ENCODE measurements around the gene TXNDC8. TPM values are rescaled to one million over a fixed set of nuclear protein-coding genes. Genes with fewer than 3 reads are reported as not detected.

Gene TXNDC8
- total and polyA plus RNA-seq, 12 donors, result not detected

GRCh38 chr9:110298043-110298605, 39.5 kb downstream of the TXNDC8 start:
- peaks cover 0 to 5% (median 0%) of the 10 kb centered on the region in 9 donors for H3K4me1 ChIP-seq
- no peaks in the 10 kb centered on the region for H3K36me3 ChIP-seq
- 45 to 47% methylated on average over 2 of the region's 2 CpGs for WGBS, 2 donors
- TF ChIP-seq CTCF (IDR thresholded peaks at IDR 0.05), result no peak
- peaks cover 0 to 7% (median 0%) of the 10 kb centered on the region in 7 donors for H3K27me3 ChIP-seq
- intact Hi-C loops (cut with DNase I), result no loop called here
- ATAC-seq, result no peak
- H3K27ac ChIP-seq, result no peak overlapping the region
- no peaks in the 10 kb centered on the region for H3K9me3 ChIP-seq
- DNase-seq, result no peak
- no peak overlapping the region for H3K4me3 ChIP-seq

GRCh38 chr9:110293248-110293647, 44.4 kb downstream of the TXNDC8 start:
- Histone ChIP-seq H3K4me3 (no peak overlapping the region), H3K27ac (no peak overlapping the region), H3K36me3 (no peaks in the 10 kb centered on the region), H3K9me3 (no peaks in the 10 kb centered on the region), H3K4me1 (no peaks in the 10 kb centered on the region), H3K27me3 (peaks cover 0 to 5% (median 0%) of the 10 kb centered on the region in 7 donors)
- DNase-seq, result no peak
- ATAC-seq, result no peak
- 84 to 96% methylated on average over 1 of the region's 1 CpG for WGBS, 2 donors
- TF ChIP-seq CTCF (IDR thresholded peaks at IDR 0.05), result no peak
- intact Hi-C loops (cut with DNase I), result no loop called here

GRCh38 chr9:110291921-110292557, 45.6 kb downstream of the TXNDC8 start:
- Histone ChIP-seq H3K9me3 (no peaks in the 10 kb centered on the region), H3K27ac (no peak overlapping the region), H3K4me3 (no peak overlapping the region), H3K4me1 (no peaks in the 10 kb centered on the region), H3K36me3 (no peaks in the 10 kb centered on the region), H3K27me3 (peaks cover 0 to 5% (median 0%) of the 10 kb centered on the region in 7 donors)
- intact Hi-C loops (cut with DNase I), result no loop called here
- WGBS, 2 donors, result 85% methylated on average over 28 of the region's 28 CpGs
- no peak for TF ChIP-seq CTCF (IDR thresholded peaks at IDR 0.05)
- no peak for DNase-seq
- ATAC-seq, result no peak

- Histone ChIP-seq H3K36me3 (no peaks in the 10 kb centered on the region), H3K27me3 (peaks cover 0 to 5% (median 0%) of the 10 kb centered on the region in 7 donors), H3K27ac (no peak overlapping the region), H3K9me3 (no peaks in the 10 kb centered on the region), H3K4me1 (no peaks in the 10 kb centered on the region), H3K4me3 (no peak overlapping the region)
- WGBS, 2 donors, result 67 to 82% methylated on average over 1 of the region's 1 CpG
- no peak for ATAC-seq
- TF ChIP-seq CTCF (IDR thresholded peaks at IDR 0.05), result no peak
- intact Hi-C loops (cut with DNase I), result no loop called here
- no peak for DNase-seq
Measured at GRCh38 chr9:110290001-110290400, 47.7 kb downstream of the TXNDC8 start.
